Measurements from ENCODE around the gene MIAT.
A peak's percentile ranks its signal among the peaks of the same experiment; 100 is the strongest.

Gene MIAT

DNA sequence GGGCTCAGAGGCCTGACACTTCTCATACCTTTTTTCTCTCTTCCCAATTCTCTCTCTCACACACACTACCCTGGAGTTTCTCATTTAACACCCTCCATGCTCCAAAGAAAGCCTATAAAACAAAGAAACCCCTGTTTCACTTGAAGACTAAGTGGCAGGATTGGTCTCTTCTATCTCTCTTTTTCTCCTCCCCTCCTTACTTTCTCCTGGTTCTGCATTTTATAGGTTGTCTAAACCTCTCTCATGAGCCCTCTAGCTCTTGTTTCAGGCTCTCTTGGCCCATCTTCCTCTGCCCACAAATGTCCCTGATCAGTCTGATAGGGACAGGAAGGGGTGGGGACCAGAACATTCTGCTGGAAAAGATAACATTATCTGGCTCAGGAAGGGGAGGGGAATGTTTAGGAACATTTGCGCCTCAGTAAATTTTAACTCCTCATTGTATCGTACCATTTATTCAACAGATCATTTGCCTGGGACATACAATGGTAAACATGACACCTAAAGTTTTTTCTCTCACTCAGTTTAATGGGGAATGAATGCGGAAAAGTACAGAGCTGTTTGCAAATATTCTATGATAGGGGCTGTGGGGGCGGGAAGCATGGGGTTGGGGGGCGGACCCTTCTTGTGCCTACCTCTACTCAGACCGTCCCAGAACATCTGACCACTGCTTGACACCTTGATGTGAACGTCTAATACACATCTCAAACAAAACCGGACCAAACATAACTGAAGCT, 24.8 kb upstream of the MIAT start:
- WGBS = 68% methylated on average over 6 of the region's 8 CpGs
- Histone ChIP-seq H3K27ac (ENCODE audit: low read depth, low read length) (no peak overlapping the region; the same call in 1 of the 2 replicates), H3K4me1 (ENCODE audit: insufficient read depth, low read length) (peaks cover 5% of the 10 kb centered on the region; the same call in 1 of the 2 replicates), H3K27me3 (ENCODE audit: insufficient read depth, low read length) (no peaks in the 10 kb centered on the region), H3K9ac (ENCODE audit: low read depth, low read length) (no peak overlapping the region), H3K4me3 (ENCODE audit: low read length) (no peak overlapping the region), H3K36me3 (ENCODE audit: insufficient read depth, low read length) (no peaks in the 10 kb centered on the region), H3K9me3 (ENCODE audit: insufficient read depth, low read depth, low read length) (0 out of 2 replicates have a peak, but pooled peaks cover 3% of the 10 kb centered on the region)

DNA sequence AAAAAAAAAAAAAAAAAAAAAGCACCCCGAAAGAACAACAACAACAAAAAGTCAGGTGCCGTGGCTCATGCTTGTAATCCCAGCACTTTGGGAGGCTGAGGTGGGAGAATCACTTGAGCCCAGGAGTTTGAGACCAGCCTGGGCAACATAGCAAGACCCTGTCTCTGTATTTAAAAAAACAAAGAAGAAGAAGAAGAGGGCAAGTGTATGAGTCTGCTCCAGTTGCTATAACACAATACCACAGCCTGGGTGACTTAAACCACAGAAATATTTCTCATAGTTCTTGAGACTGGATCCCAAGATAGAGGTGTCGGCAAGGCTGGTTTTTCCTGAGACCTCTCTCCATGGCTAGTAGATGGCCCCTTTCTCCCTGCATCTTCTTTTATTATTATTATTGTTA, 23.2 kb upstream of the MIAT start:
- H3K36me3 ChIP-seq (ENCODE audit: insufficient read depth, low read length) = no peaks in the 10 kb centered on the region
- WGBS = 100% methylated on average over 3 of the region's 3 CpGs

DNA sequence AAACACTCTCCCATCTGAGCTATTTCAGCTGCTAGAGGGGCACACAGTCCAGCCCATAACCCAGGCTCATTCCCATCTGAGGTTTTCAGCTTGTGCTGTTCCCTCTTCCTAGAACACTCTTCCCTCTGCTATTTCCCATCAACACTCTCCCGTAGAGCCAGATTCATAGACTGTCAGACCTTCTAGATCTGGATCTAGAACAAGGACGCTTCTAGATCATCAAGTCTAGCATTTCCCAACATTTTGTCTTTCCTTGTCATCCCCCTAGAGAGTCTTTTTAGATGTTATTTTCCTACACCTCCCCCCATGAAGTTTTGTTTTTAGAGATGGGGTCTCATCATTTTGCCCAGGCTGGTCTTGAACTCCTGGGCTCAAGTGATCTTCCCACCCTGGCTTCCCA, 22.3 kb upstream of the MIAT start:
- Histone ChIP-seq H3K4me1 (ENCODE audit: insufficient read depth, low read length) (peaks cover 5% of the 10 kb centered on the region; the same call in 1 of the 2 replicates), H3K9me3 (ENCODE audit: insufficient read depth, low read depth, low read length) (0 out of 2 replicates have a peak, but pooled peaks cover 3% of the 10 kb centered on the region), H3K27me3 (ENCODE audit: insufficient read depth, low read length) (no peaks in the 10 kb centered on the region), H3K4me3 (ENCODE audit: low read length) (no peak overlapping the region), H3K9ac (ENCODE audit: low read depth, low read length) (no peak overlapping the region), H3K27ac (ENCODE audit: low read depth, low read length) (no peak overlapping the region), H3K36me3 (ENCODE audit: insufficient read depth, low read length) (no peaks in the 10 kb centered on the region)
- 93% methylated on average over 2 of the region's 2 CpGs for WGBS

More for the DNA sequence above, 23.2 kb upstream of the MIAT start:
- no peak overlapping the region for H3K27ac ChIP-seq (ENCODE audit: low read depth, low read length)
- H3K9ac ChIP-seq (ENCODE audit: low read depth, low read length) = no peak overlapping the region
- H3K9me3 ChIP-seq (ENCODE audit: insufficient read depth, low read depth, low read length) = 0 out of 2 replicates have a peak, but pooled peaks cover 3% of the 10 kb centered on the region
- H3K4me3 ChIP-seq (ENCODE audit: low read length) = no peak overlapping the region
- peaks cover 5% of the 10 kb centered on the region; the same call in 1 of the 2 replicates for H3K4me1 ChIP-seq (ENCODE audit: insufficient read depth, low read length)
- H3K27me3 ChIP-seq (ENCODE audit: insufficient read depth, low read length) = no peaks in the 10 kb centered on the region

DNA sequence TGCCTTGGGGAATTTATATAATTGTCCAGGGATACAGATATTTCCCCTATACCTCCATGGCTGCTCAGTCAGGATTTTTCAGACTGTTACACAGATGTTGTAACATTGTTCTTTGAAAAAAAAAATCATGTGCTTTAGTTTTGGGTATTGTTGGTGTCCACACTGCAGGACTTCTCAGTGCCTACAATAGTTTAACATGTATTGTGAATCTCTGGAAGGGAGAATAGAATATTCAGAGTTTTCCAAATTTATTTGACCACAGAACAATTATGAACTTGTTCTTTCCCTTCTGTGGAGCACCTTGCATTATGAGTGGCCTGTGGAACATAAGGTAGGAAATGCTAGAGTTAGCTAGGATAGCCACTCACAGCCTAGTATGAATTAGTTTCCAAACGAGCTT, 21.1 kb upstream of the MIAT start:
- no peak overlapping the region for H3K9ac ChIP-seq (ENCODE audit: low read depth, low read length)
- no peaks in the 10 kb centered on the region for H3K36me3 ChIP-seq (ENCODE audit: insufficient read depth, low read length)
- H3K27ac ChIP-seq (ENCODE audit: low read depth, low read length) = no peak overlapping the region
- no peak overlapping the region for H3K4me3 ChIP-seq (ENCODE audit: low read length)
- H3K27me3 ChIP-seq (ENCODE audit: insufficient read depth, low read length) = no peaks in the 10 kb centered on the region
- H3K4me1 ChIP-seq (ENCODE audit: insufficient read depth, low read length) = peaks cover 16% of the 10 kb centered on the region
- H3K9me3 ChIP-seq (ENCODE audit: insufficient read depth, low read depth, low read length) = no peaks in the 10 kb centered on the region
- WGBS = 93% methylated on average over 1 of the region's 1 CpG

DNA sequence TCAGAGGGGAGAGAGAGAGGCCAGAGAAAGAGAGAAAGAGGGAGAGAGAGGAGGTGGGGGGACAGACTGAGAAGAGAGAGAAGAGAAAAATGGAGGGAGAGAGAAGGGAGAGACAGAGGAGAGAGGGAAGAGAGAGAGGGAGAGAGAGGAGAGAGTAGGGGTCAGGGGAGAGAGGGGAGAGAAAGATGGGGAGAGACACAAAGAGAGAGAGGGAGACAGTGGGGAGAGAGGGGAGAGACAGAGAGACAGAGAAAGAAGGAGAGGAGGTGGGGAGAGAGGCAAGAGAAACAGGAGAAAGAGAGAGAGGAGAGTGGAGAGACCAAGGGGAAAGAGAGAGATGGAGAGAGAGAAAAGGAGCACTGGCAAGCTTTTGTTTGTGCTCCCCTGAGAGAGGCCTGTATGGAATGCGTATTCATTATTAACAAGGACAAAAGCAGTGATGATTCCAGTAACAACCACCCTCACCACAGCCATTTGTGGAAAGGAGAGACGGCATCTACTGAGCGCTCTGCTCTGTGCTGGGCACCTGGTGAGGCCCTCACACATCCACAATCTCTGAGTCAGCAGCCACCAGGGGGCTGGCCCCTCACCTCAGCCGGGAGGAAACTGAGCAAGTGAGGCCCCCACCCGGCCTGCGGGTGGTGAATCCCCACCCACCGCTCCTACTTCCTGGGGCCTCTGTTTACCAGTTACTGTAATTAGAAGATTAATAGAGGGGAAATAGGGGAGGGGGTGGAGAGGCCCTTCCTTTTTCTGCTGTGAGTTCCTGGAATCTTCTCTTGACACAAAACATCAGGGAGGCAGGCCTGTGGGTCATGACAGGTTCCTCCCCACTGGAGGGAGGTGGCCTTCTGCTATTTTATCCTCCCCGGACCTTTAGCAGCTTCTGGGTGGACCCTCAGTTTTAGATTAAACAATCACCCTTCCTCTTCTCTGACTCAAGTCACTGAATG, 14.6 kb upstream of the MIAT start:
- H3K4me3 ChIP-seq (ENCODE audit: low read length) = peak overlapping the region; percentile 2; the same call in 1 of the 2 replicates
- H3K27ac ChIP-seq (ENCODE audit: low read depth, low read length) = peak overlapping the region; percentile 83
- 18% methylated on average over 5 of the region's 8 CpGs for WGBS
- no peaks in the 10 kb centered on the region for H3K9me3 ChIP-seq (ENCODE audit: insufficient read depth, low read depth, low read length)
- H3K27me3 ChIP-seq (ENCODE audit: insufficient read depth, low read length) = no peaks in the 10 kb centered on the region
- peak overlapping the region; percentile 34; the same call in 1 of the 2 replicates for H3K9ac ChIP-seq (ENCODE audit: low read depth, low read length)
- H3K36me3 ChIP-seq (ENCODE audit: insufficient read depth, low read length) = no peaks in the 10 kb centered on the region
- peaks cover 69% of the 10 kb centered on the region for H3K4me1 ChIP-seq (ENCODE audit: insufficient read depth, low read length)

DNA sequence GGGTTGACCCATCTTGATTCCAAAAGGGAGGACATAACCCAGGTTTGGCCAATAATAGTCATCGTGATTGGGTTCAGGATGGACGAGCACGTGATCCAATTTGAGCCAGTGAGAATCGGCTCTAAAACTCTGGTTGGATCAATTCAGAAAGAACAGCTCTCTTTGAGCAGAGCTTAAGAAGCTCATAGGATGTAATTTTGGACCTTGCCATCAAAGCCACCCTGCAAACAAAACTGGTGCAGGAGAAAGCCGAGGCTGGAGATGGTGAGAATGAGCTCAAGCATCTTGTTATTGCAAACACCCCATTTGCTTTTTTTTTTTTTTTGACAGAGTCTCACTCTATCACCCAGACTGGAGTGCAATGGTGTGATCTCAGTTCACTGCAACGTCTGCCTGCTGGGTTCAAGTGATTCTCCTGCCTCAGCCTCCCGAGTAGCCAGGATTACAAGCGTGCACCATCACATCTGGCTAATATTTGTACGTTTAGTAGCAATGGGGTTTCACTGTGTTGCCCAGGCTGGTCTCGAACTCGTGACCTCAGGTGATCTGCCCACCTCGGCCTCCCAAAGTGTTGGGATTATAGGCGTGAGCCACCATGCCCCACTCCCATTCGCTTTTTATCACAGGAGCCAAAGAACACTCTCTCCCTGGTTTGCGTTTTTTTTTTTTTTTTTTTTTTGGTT, 13.8 kb upstream of the MIAT start:
- H3K4me3 ChIP-seq (ENCODE audit: low read length) = no peak overlapping the region
- H3K27me3 ChIP-seq (ENCODE audit: insufficient read depth, low read length) = no peaks in the 10 kb centered on the region
- no peak overlapping the region for H3K9ac ChIP-seq (ENCODE audit: low read depth, low read length)
- peak overlapping the region; percentile 83 for H3K27ac ChIP-seq (ENCODE audit: low read depth, low read length)
- H3K36me3 ChIP-seq (ENCODE audit: insufficient read depth, low read length) = no peaks in the 10 kb centered on the region
- peaks cover 76% of the 10 kb centered on the region for H3K4me1 ChIP-seq (ENCODE audit: insufficient read depth, low read length)
- WGBS = 75% methylated on average over 15 of the region's 15 CpGs
- H3K9me3 ChIP-seq (ENCODE audit: insufficient read depth, low read depth, low read length) = no peaks in the 10 kb centered on the region

DNA sequence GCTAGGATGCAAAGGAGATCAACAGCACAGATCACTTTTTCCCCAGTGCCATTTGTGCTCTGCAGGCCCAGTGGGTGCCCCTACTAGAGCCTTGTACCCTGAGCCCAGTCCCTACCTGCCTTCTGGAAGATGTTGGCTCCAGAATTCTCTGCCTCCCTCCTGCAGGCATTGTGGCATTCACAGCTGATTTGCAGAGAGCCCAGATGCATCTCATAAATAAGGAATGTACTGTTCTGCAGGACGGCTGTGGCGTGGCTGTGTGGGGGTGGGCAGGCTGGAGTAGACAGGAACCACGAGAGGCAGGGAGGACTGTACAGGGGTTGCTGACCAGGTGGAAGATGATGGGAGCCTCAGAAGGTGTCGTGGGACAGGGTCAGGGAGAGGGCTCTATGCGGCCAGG, 11.2 kb upstream of the MIAT start:
- H3K4me1 ChIP-seq (ENCODE audit: insufficient read depth, low read length) = peaks cover 74% of the 10 kb centered on the region

DNA sequence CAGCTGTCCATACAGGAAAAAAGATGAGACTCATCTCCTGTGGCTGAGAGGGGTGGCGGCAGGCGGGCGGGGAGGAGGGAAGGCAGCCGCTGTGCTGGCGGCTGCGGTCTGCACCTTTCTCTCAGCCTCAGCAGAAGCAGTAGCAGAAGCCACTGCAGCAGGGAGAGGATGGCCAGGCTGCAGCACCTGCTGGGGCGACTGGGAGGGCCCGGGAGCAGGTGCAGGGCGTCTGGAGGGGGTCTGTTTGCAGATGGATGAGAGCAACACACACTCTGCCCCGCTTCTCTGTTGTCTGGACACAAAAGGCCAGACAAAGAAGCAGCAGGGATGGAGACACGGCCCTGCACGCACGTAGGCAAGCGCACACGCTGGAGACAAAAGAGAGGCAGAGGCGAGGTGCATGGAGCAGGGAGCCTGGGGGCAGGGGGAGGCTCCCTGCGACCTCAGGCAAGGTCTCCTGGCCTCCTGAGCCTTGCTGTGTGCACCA, 9.3 kb upstream of the MIAT start:
- Histone ChIP-seq H3K4me3 (ENCODE audit: low read length) (peak overlapping the region; percentile 5; the same call in 1 of the 2 replicates), H3K9ac (ENCODE audit: low read depth, low read length) (peak overlapping the region; percentile 22; the same call in 1 of the 2 replicates), H3K4me1 (ENCODE audit: insufficient read depth, low read length) (peaks cover 55% of the 10 kb centered on the region), H3K36me3 (ENCODE audit: insufficient read depth, low read length) (no peaks in the 10 kb centered on the region), H3K9me3 (ENCODE audit: insufficient read depth, low read depth, low read length) (no peaks in the 10 kb centered on the region), H3K27ac (ENCODE audit: low read depth, low read length) (peak overlapping the region; percentile 85; the same call in 1 of the 2 replicates), H3K27me3 (ENCODE audit: insufficient read depth, low read length) (no peaks in the 10 kb centered on the region)
- 9% methylated on average over 17 of the region's 17 CpGs for WGBS

More for the DNA sequence above, 11.2 kb upstream of the MIAT start:
- no peaks in the 10 kb centered on the region for H3K9me3 ChIP-seq (ENCODE audit: insufficient read depth, low read depth, low read length)
- H3K4me3 ChIP-seq (ENCODE audit: low read length) = no peak overlapping the region
- H3K9ac ChIP-seq (ENCODE audit: low read depth, low read length) = no peak overlapping the region
- no peak overlapping the region for H3K27ac ChIP-seq (ENCODE audit: low read depth, low read length)
- 68% methylated on average over 5 of the region's 5 CpGs for WGBS
- H3K36me3 ChIP-seq (ENCODE audit: insufficient read depth, low read length) = no peaks in the 10 kb centered on the region
- H3K27me3 ChIP-seq (ENCODE audit: insufficient read depth, low read length) = no peaks in the 10 kb centered on the region

DNA sequence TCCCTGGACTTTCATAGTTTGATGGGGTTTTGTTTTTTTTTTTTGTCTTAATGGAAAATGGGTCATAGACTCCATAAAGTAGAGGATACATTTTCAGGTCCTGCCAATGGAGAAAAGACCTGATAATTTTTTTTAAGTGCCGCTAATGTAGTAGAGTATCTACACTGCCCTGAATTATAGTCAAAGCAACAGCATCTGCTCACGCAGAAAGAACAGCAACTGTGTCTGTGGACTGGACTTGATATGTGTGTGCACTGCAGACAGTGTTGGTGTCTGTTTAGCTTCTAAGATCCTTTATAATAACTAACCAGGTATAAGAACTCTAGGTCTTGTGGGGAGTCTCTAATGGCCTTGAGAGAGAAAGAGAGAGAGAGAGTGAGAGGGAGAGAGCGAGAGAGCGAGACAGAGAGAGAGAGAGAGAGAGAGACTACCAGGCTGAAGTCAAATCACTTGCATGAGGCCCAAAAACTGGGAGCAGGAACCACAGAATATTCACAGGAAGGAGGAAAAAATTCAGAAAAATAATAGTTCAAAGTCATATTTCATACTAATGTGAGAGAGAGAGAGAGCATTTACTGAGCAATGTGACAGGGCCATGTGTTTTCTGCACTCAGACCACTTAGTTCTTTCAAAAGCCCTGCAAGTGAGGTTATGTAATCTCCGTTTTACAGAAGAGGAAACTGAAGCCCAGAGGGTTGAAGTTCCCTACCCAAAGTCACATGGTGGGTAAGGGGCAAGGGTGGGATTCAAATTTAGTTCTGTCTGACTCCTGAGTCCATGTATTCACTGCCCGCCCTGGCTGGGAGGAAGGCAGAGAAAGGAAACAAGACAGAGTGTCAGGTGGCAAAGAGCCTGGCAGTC, 8.6 kb upstream of the MIAT start:
- Histone ChIP-seq H3K36me3 (ENCODE audit: insufficient read depth, low read length) (no peaks in the 10 kb centered on the region), H3K9ac (ENCODE audit: low read depth, low read length) (peak overlapping the region; percentile 22; the same call in 1 of the 2 replicates), H3K4me1 (ENCODE audit: insufficient read depth, low read length) (peaks cover 48% of the 10 kb centered on the region), H3K27me3 (ENCODE audit: insufficient read depth, low read length) (no peaks in the 10 kb centered on the region), H3K9me3 (ENCODE audit: insufficient read depth, low read depth, low read length) (no peaks in the 10 kb centered on the region), H3K4me3 (ENCODE audit: low read length) (peak overlapping the region; percentile 5; the same call in 1 of the 2 replicates), H3K27ac (ENCODE audit: low read depth, low read length) (peak overlapping the region; percentile 83; the same call in 1 of the 2 replicates)
- WGBS = 88% methylated on average over 6 of the region's 6 CpGs

Data from HUES64 (cell line).